RWPE1 (cell line): Measurements from ENCODE around the gene MS4A14.
A peak's percentile ranks its signal among the peaks of the same experiment; 100 is the strongest.
"Not testable (repeated sequence)": the region's sequence is repeated elsewhere in the genome, so short reads cannot be mapped to it uniquely, and the experiment has no call there.

Source experiments
- CTCF ChIA-PET: fragments of 350-600 bp; sonication (Branson Sonifier 250); formaldehyde crosslinking; extraction: SDS; loops from one replicate; lab custom pipeline; 2021; lab: Yijun Ruan, JAX
- POLR2A ChIA-PET: fragments of 400-600 bp; formaldehyde crosslinking; extraction: SDS; loops from one replicate; lab custom pipeline; 2020; ENCODE audit warnings: antibody characterized with exemption; ENCODE audit not compliant: low non-redundant PET; lab: Yijun Ruan, JAX
- DNase-seq: peaks from one replicate; pipeline ENCODE4 v3.0.0; 2012; ENCODE audit warnings: low spot score
- H3K27ac ChIP-seq: fragments of 450-650 bp; 2 replicates; pipeline ENCODE4 v1.5.1; 2017
- CTCF ChIP-seq: fragments of 450-650 bp; conservative IDR thresholded peaks from 2 replicates; pipeline ENCODE4 v1.5.1; 2017; ENCODE audit warnings: low read depth, mild to moderate bottlenecking

The MS4A14 gene

DNA sequence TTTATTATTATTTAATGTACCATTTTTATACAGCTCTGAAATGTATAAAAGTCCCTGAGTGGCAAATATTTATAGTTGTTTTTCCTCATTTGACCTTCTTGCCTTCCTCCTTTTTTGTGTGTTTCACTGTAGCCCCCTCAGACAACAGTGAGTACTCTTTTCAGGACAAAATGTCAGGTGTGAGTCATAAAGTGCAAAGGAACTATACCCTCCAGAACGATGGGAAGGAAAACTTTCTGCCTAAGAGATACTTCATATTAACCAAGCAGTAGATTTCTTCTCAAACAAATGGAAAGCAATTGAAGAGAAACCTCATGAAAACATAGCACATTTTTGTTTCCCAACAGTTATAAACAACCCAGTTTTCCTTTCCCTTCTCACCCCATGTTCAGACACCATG lies 34.0 kb upstream of the MS4A14 start:
- ChIA-PET CTCF (interaction anchor here (0.6 to 0.7 kb wide), 2 partner anchors 44 to 74 kb away, joined by 3 to 4 read pairs; no protein-coding TSS in a partner anchor), POLR2A (no interaction called here)
- no peak overlapping the region for H3K27ac ChIP-seq
- TF ChIP-seq CTCF, result no peak
- no peak for DNase-seq

DNA sequence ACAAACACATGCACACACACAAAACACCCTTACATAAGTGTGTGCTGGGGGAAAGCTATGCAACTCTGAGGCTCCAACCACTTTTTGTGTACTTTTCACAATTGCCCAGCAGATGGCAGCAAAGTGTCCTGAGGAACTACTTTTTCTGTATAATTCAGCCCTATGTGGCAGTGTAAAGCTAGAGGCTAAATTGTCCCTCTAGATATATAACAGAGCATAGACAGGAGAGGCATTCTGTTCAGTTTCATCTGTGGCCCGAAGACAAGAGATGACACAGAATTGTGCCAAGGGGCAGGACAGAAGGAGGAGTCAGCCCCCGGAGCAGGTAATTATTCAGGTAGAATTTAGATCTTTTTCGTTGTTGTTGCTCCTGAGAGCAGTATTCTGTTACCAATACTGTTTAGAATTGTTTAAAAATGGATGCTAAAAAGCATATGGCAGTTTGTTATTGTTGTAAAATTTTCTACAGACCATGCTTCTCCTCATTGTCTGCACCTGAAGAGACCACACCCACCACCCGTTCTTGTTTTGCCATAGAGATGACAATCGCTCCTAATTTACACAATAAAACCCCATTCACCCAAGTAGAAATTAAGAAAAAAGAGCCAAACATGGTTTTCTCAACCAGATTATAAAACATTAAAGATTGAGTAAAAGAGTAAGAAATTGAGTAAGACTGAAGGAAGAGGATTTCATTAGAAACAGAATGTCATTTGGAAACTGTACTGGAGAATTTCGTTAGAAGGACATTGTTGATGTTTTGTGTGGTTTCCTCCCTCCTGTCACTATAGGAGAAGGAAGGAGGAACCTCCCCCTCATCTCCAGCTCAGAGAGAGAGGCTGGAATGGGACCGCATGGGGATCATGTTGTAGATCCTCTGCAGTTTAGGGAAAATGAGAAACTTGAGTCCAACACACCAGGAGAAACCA lies 32.5 kb upstream of the MS4A14 start:
- no peak overlapping the region for H3K27ac ChIP-seq
- ChIA-PET POLR2A (no interaction called here), CTCF (interaction anchor here (0.5 to 1.5 kb wide), 16 partner anchors 9 to 723 kb away, joined by 3 to 15 read pairs (median 3); partner anchors contain the start of gene MS4A6A)
- peak; percentile 80 for TF ChIP-seq CTCF
- DNase-seq, result peak; percentile 45

DNA sequence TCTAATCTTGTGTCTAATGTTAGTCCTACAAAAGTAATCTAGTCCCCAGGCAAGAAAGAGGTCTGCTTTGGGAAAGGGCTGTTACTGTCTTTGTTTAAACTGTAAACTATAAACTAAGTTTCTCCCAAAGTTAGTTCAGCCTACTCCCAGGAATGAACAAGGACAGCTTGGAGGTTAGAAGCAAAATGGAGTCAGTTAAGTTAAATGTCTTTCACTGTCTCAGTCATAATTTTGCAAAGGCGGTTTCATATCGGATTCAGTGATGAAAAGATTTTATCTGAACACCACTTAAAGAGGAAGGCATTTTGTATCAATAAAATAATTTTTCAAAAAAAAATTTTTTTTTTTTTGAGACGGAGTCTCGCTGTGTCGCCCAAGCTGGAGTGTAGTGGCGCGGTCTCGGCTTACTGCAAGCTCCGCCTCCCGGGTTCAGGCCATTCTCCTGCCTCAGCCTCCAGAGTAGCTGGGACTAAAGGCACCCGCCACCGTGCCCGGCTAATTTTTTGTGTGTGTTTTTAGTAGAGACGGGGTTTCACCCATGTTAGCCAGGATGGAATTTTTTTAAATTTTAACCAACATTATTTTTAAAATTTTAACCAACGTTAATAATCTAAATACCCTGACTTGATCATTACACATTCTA lies 29.9 kb upstream of the MS4A14 start:
- H3K27ac ChIP-seq, POLR2A ChIA-PET, DNase-seq: not testable (repeated sequence)
- CTCF ChIA-PET, result interaction anchor here (0.6 to 1.2 kb wide), 2 partner anchors 102 to 180 kb away, joined by 3 to 4 read pairs; no protein-coding TSS in a partner anchor

DNA sequence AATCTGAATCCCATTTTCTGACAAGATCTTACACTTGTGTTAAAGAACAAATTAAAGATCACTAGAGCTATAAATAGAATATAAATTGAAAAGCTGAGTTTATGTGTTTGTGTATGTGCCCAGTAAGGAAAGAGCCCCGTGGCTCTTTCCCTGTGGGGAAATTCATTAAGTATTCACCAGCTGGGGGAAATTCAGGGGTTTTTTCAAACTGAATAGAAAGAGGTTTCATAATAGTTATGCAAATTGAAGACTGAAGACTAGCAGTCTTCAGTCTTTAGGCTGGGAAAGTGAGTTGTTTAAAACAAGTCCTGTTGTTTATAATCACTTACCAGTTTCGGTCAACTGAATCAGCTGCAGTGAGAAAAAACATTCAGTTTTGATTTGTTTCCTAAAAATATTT lies 29.2 kb upstream of the MS4A14 start:
- POLR2A ChIA-PET, result no interaction called here
- no peak overlapping the region for H3K27ac ChIP-seq
- no peak for DNase-seq
- CTCF ChIA-PET, result no interaction called here
- TF ChIP-seq CTCF, result no peak

GRCh38 chr11:60367896-60368295 lies 28.4 kb upstream of the MS4A14 start:
- ChIA-PET POLR2A (no interaction called here), CTCF (no interaction called here)
- DNase-seq, result no peak
- no peak for TF ChIP-seq CTCF
- H3K27ac ChIP-seq, result no peak overlapping the region

GRCh38 chr11:60370252-60370810 lies 25.9 kb upstream of the MS4A14 start:
- no peak for TF ChIP-seq CTCF
- DNase-seq, result no peak
- ChIA-PET CTCF (no interaction called here), POLR2A (no interaction called here)
- H3K27ac ChIP-seq, result no peak overlapping the region
